Measurements from ENCODE around the gene F13A1.

DNA sequence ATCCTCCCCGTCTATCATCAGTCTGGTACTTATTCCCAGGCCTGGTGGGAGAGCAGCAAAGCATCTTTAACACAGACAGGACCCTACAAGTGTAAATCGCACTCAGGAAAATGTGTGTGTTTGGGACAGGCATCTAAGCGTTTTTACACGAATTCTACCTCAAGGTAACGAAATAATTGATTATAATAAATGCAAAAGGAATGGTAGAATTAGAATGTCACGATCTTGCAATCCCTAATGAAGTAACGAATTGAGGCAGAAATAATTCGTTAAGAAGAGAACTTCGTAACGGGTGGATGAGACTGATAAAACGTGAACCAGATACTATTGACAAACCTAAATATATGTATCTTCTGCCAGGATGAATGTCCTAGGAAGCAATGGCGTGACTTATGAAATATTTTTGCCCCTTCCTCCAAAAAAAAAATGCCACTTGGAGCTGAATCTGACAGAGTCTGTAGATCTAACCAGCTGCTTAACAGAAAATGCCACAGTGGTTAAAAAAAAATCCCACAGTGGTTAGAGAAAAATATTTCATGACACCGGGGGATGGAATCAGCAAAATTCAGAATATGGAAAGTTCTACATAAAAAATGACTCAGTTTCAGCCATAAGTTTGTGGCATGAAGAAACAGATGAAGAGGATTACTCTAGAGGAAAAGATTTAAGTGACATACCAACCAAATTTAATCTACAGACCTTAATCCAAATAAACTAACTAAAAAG, 68.7 kb downstream of the F13A1 start:
- TF ChIP-seq ZNF549 (tag by site-specific recombination; IDR thresholded peaks at IDR 0.05) (no peak), ZNF146 (tag by site-specific recombination; IDR thresholded peaks at IDR 0.05) (no peak), ZNF777 (tag by site-specific recombination; IDR thresholded peaks at IDR 0.05; ENCODE audit: borderline replicate concordance) (no peak), ZNF274 (IDR thresholded peaks at IDR 0.05; ENCODE audit: low read length) (no peak), ZNF274 (tag by site-specific recombination; IDR thresholded peaks at IDR 0.05; ENCODE audit: borderline replicate concordance) (no peak), ZBTB49 (tag by site-specific recombination; IDR thresholded peaks at IDR 0.05; ENCODE audit: low read depth) (no peak), ZBTB7A (tag by site-specific recombination; IDR thresholded peaks at IDR 0.05; ENCODE audit: low read depth) (no peak), CTCF (tag by site-specific recombination; IDR thresholded peaks at IDR 0.05) (no peak)
